Endothelial cell of umbilical vein (primary cell): ENCODE measurements around the gene HOXD4. TPM values are rescaled to one million over a fixed set of nuclear protein-coding genes. Genes with fewer than 3 reads are reported as not detected.

Experiments used
- BruUV-seq: library from RNA; stranded (reverse); fragments of 400-500 nt; replicated peaks from 2 replicates; lab custom pipeline; 2021; lab: Mats Ljungman, UMichigan
- CTCF ChIA-PET: fragments of 300-600, 350-600 bp; sonication (Branson Sonifier 250); formaldehyde crosslinking; loops from one replicate; lab custom pipeline; 2021; ENCODE audit warnings: antibody characterized with exemption, inconsistent platforms; lab: Charles Lee
- POLR2A ChIA-PET: fragments of 300-600, 350-600 bp; sonication (Branson Sonifier 250); formaldehyde crosslinking; loops from one replicate; lab custom pipeline; 2021; ENCODE audit warnings: antibody characterized with exemption, inconsistent platforms; lab: Charles Lee
- DNase-seq: peaks from one replicate; pipeline ENCODE4 v3.0.0-alpha.2; 2011; ENCODE audit warnings: low read depth, low spot score
- FAIRE-seq: peaks from 2 replicates; lab custom pipeline; 2011; peaks lifted over from hg19 to GRCh38; lab: Jason Lieb, UNC
- H2AFZ ChIP-seq: 2 replicates; pipeline ENCODE4 v1.6.0; 2012; ENCODE audit warnings: low read depth, low read length, control low read depth, inconsistent platforms
- H3K27ac ChIP-seq: 2 replicates; pipeline ENCODE4 v1.5.1; 2011; ENCODE audit warnings: low read depth, mild to moderate bottlenecking, control low read depth, low read length, moderate library complexity; ENCODE audit not compliant: insufficient read depth
- H3K27me3 ChIP-seq, 2 experiments: 2 replicates each; pipeline versions ENCODE4 v1.6.0 to v1.6.1; 2011; ENCODE audit warnings: low read length in 2 of 2, mixed read lengths in 1 of 2; ENCODE audit not compliant: control insufficient read depth in 2 of 2, insufficient read depth in 2 of 2
- H3K36me3 ChIP-seq, 2 experiments: 2 replicates in 1 of 2; 3 replicates in 1 of 2; pipeline ENCODE4 v1.5.1; 2011; ENCODE audit warnings: low read length in 2 of 2, mild to moderate bottlenecking in 1 of 2, moderate library complexity in 1 of 2; ENCODE audit not compliant: control insufficient read depth in 2 of 2, insufficient read depth in 2 of 2; ENCODE audit errors: extremely low read depth in 1 of 2
- H3K4me1 ChIP-seq: 3 replicates; pipeline ENCODE4 v1.5.1; 2011; ENCODE audit warnings: mild to moderate bottlenecking, low read length; ENCODE audit not compliant: control insufficient read depth, insufficient read depth; ENCODE audit errors: extremely low read depth
- H3K4me2 ChIP-seq: 2 replicates; pipeline ENCODE4 v1.6.1; 2011; ENCODE audit warnings: low read length, control low read depth, mixed read lengths; ENCODE audit not compliant: insufficient read depth
- H3K4me3 ChIP-seq, 3 experiments: fragments of 200-600 bp in 1 of 3; sonication (generic), shearing (Covaris generic) in 1 of 3; replicated peaks in 1 of 3; 2 replicates each; pipeline ENCODE4 v1.5.1; 2011 to 2016; ENCODE audit warnings: control low read depth in 3 of 3, low read length in 3 of 3, mild to moderate bottlenecking in 2 of 3, inconsistent platforms in 1 of 3, low read depth in 1 of 3, moderate library complexity in 1 of 3; ENCODE audit not compliant: insufficient read depth in 1 of 3
- H3K79me2 ChIP-seq: 2 replicates; pipeline ENCODE4 v1.6.0; 2012; ENCODE audit warnings: low read length, inconsistent platforms; ENCODE audit not compliant: control insufficient read depth, insufficient read depth
- H3K9ac ChIP-seq: replicated peaks from 2 replicates; pipeline ENCODE3; 2011; ENCODE audit warnings: low read length, control low read depth; ENCODE audit not compliant: insufficient read depth; ENCODE audit errors: extremely low read depth
- H3K9me1 ChIP-seq: replicated peaks from 3 replicates; pipeline ENCODE4 v1.6.0; 2011; ENCODE audit warnings: mild to moderate bottlenecking, low read length; ENCODE audit not compliant: control insufficient read depth, insufficient read depth; ENCODE audit errors: extremely low read depth
- H3K9me3 ChIP-seq: replicated peaks from 2 replicates; pipeline ENCODE4 v1.5.1; 2012; ENCODE audit warnings: low read length, inconsistent platforms; ENCODE audit not compliant: control insufficient read depth, insufficient read depth
- H4K20me1 ChIP-seq: replicated peaks from 2 replicates; pipeline ENCODE3; 2011; ENCODE audit warnings: mild to moderate bottlenecking, low read length; ENCODE audit not compliant: control insufficient read depth, insufficient read depth; ENCODE audit errors: extremely low read depth
- EZH2 ChIP-seq: IDR thresholded peaks from 2 replicates; pipeline ENCODE4 v1.6.1; 2012; ENCODE audit warnings: borderline replicate concordance, low read depth, mild to moderate bottlenecking, moderate library complexity, low read length, inconsistent platforms; ENCODE audit not compliant: severe bottlenecking
- FOS ChIP-seq: IDR thresholded peaks from 2 replicates; pipeline ENCODE4 v1.6.1; 2011; ENCODE audit warnings: mild to moderate bottlenecking, low read length, moderate library complexity, borderline replicate concordance; ENCODE audit not compliant: insufficient read depth
- JUN ChIP-seq: IDR thresholded peaks from 2 replicates; pipeline ENCODE4 v1.6.1; 2011; ENCODE audit warnings: borderline replicate concordance, low read depth; ENCODE audit not compliant: insufficient read length, insufficient read depth
- MYC ChIP-seq: IDR thresholded peaks from one replicate; pipeline ENCODE4 v1.6.1; 2011; ENCODE audit warnings: mild to moderate bottlenecking, low read depth, low read length
- POLR2A ChIP-seq: IDR thresholded peaks from 2 replicates; pipeline ENCODE4 v1.6.1; 2012; ENCODE audit warnings: low read depth, mild to moderate bottlenecking, control low read depth, low read length
- POLR2AphosphoS5 ChIP-seq: IDR thresholded peaks from 2 replicates; pipeline ENCODE4 v1.6.1; 2012; ENCODE audit warnings: low read depth, mild to moderate bottlenecking, control low read depth, low read length, moderate library complexity; ENCODE audit not compliant: insufficient read depth
- dilution Hi-C: fragments of 300-500 bp; cut with MboI; formaldehyde crosslinking; loops from one replicate; pipeline ENCODE4 v1.15.0; 2019; ENCODE audit warnings: low sequenced_read_pairs; ENCODE audit not compliant: extremely low pct_ligation_motif_present
- intact Hi-C: fragments of 100-400 bp; cut with micrococcal nuclease; formaldehyde crosslinking; loops from one replicate; pipeline ENCODE4 v1.10.0; 2022
- polyA plus RNA-seq, 4 experiments: library from polyadenylated mRNA; depleted of rRNA in 3 of 4; stranded (reverse) in 3 of 4; unstranded in 1 of 4; fragments of >200 nt; gene quantifications; 2 replicates each; pipeline versions ENCODE4 v1.2.1 to v1.2.3, GENCODE V29; 2011 to 2012; ENCODE audit warnings: missing spikeins in 1 of 4
- total RNA-seq: library from RNA; stranded (reverse); gene quantifications from 2 replicates; pipeline ENCODE4 v1.2.3, GENCODE V29; 2021
- TF ChIP-seq, protein P1 (sequence below), 2 donors: IDR thresholded peaks; 1 replicate in 1 of 2; 2 replicates in 1 of 2; pipeline ENCODE4 v1.5.1; 2011; ENCODE audit warnings: low read length in 2 of 2, mild to moderate bottlenecking in 2 of 2, moderate library complexity in 2 of 2, control low read depth in 1 of 2, inconsistent platforms in 1 of 2, low read depth in 1 of 2; ENCODE audit not compliant: insufficient read depth in 1 of 2; ENCODE audit errors: extremely low read depth in 1 of 2
- TF ChIP-seq, protein P2 (sequence below): IDR thresholded peaks from 2 replicates; pipeline ENCODE4 v1.6.1; 2011; ENCODE audit not compliant: insufficient read depth, insufficient read length

HOXD4 gene
- total and polyA plus RNA-seq, 2 donors (not counting 3 experiments of a cell fraction or from before 2014, with no cell fraction given): 7.6 to 13.7 TPM

DNA sequence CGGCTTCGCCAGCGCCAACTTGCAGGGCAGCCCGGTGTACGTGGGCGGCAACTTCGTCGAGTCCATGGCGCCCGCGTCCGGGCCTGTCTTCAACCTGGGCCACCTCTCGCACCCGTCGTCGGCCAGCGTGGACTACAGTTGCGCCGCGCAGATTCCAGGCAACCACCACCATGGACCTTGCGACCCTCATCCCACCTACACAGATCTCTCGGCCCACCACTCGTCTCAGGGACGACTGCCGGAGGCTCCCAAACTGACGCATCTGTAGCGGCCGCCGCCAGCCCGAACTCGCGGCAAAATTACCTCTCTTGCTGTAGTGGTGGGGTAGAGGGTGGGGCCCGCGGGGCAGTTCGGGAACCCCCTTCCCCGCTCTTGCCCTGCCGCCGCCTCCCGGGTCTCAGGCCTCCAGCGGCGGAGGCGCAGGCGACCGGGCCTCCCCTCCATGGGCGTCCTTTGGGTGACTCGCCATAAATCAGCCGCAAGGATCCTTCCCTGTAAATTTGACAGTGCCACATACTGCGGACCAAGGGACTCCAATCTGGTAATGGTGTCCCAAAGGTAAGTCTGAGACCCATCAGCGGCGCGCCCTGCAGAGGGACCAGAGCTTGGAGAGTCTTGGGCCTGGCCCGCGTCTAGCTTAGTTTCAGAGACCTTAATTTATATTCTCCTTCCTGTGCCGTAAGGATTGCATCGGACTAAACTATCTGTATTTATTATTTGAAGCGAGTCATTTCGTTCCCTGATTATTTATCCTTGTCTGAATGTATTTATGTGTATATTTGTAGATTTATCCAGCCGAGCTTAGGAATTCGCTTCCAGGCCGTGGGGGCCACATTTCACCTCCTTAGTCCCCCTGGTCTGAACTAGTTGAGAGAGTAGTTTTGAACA is 20.9 kb downstream of the HOXD4 start:
- FAIRE-seq (no peak), DNase-seq (no peak)
- POLR2A ChIA-PET: no interaction called here
- CTCF ChIA-PET: interaction anchor here (1.8 to 3.5 kb wide), 2 partner anchors 10 to 283 kb away, joined by 5 to 20 read pairs; no protein-coding TSS in a partner anchor
- no peak overlapping the region for H3K9ac ChIP-seq
- intact Hi-C loops: no loop called here
- H3K36me3 ChIP-seq: no peaks in the 10 kb centered on the region
- H3K9me3 ChIP-seq: no peaks in the 10 kb centered on the region
- no TSS peak for BruUV-seq
- H3K27me3 ChIP-seq: no peaks in the 10 kb centered on the region
- H3K9me1 ChIP-seq: no peaks in the 10 kb centered on the region
- H2AFZ ChIP-seq: no peak overlapping the region
- H3K4me3 ChIP-seq: no peak overlapping the region
- H3K4me2 ChIP-seq: no peak overlapping the region
- no peaks in the 10 kb centered on the region for H3K79me2 ChIP-seq
- H4K20me1 ChIP-seq: no peaks in the 10 kb centered on the region
- H3K4me1 ChIP-seq: peaks cover 6% of the 10 kb centered on the region
- no peak overlapping the region for H3K27ac ChIP-seq
- dilution Hi-C loops: no loop called here
- TF ChIP-seq, protein P1, sequence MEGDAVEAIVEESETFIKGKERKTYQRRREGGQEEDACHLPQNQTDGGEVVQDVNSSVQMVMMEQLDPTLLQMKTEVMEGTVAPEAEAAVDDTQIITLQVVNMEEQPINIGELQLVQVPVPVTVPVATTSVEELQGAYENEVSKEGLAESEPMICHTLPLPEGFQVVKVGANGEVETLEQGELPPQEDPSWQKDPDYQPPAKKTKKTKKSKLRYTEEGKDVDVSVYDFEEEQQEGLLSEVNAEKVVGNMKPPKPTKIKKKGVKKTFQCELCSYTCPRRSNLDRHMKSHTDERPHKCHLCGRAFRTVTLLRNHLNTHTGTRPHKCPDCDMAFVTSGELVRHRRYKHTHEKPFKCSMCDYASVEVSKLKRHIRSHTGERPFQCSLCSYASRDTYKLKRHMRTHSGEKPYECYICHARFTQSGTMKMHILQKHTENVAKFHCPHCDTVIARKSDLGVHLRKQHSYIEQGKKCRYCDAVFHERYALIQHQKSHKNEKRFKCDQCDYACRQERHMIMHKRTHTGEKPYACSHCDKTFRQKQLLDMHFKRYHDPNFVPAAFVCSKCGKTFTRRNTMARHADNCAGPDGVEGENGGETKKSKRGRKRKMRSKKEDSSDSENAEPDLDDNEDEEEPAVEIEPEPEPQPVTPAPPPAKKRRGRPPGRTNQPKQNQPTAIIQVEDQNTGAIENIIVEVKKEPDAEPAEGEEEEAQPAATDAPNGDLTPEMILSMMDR (IDR thresholded peaks at IDR 0.05; ENCODE audit: extremely low read depth in 1 of 2, insufficient read depth in 1 of 2, low read depth in 1 of 2, low read length in 2 of 2): no peak
- TF ChIP-seq JUN (no peak), FOS (no peak), MYC (no peak), POLR2A (no peak), EZH2 (no peak), POLR2AphosphoS5 (no peak)
- TF ChIP-seq, protein P2, sequence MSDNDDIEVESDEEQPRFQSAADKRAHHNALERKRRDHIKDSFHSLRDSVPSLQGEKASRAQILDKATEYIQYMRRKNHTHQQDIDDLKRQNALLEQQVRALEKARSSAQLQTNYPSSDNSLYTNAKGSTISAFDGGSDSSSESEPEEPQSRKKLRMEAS: no peak
